DMS 273 (cell line): ENCODE data around the gene VTI1A.

Source experiments
- DNase-seq: peaks from one replicate; lab custom pipeline; 2025; ENCODE audit not compliant: unreplicated experiment; lab: John Stamatoyannopoulos, UW

Gene VTI1A

DNA sequence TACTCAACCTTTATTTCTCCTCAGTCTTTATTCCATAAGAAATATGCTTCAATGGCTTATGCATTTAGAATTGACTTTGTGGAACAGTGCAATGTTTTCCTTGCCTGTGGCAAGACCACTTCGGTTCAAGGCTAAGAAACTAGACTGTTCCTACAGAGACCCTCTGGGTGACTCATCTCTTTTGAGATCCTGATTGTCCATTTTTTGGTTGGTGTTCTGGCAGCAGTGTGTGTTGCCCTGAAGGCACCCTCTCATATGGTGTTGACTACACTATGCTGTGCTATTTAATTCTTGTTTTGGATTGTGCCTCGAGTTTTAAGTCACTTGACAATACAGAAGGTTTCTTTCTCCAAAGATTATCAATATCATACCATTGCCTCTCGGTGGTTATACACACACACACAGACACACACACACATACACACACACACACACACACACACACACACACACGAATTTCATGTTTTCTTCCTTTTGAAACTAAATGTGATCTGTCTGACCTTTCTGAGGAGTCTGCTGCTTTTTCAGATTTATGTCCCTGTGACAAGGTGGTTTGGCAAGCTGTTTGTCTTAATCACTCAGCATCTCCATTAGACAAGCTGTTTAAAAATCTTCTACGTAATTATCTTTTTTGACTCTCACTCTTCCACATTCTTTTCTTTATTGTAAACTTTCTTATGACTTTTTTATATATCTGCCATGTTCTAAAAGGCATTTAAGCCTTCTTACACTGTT lies 187.2 kb downstream of the VTI1A start:
- DNase-seq: no peak

DNA sequence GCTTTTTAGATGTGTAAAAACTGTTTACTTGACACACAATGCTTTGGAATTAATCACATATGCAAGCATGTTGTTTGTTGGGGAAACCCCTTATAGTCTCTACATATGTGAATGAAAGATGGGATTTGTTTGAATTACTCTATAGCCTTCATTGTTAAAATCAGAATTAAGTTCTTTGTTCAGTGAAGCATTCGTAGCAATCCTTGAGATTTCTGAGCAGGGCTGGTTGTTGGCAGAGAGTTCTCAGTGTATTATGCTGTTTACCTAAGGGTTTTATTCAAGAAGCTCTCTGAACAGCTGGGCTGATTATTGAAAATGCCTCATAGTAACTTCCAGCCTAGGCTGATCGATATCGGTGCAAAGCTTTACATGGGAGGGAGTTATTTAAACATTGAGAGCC lies 190.9 kb downstream of the VTI1A start:
- no peak for DNase-seq

DNA sequence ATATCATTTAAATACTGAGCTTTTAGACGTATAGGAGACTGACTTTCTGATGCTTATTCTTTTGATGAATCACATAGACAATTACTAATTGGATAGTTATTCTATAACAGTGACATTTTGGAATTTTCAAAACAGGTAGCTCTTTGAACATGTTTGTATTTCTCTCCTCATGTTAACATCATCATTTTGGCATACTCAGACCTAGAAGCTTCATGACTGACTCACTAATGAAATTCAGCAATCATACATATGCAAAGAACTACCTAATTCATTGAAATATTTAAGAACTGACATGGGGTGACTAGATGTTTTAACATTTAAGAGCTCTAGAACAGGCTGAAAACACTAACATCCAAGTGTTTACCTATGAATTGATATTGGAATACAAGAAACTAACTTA lies 192.3 kb downstream of the VTI1A start:
- no peak for DNase-seq

GRCh38 chr10:112640638-112641037 lies 193.6 kb downstream of the VTI1A start:
- no peak for DNase-seq

DNA sequence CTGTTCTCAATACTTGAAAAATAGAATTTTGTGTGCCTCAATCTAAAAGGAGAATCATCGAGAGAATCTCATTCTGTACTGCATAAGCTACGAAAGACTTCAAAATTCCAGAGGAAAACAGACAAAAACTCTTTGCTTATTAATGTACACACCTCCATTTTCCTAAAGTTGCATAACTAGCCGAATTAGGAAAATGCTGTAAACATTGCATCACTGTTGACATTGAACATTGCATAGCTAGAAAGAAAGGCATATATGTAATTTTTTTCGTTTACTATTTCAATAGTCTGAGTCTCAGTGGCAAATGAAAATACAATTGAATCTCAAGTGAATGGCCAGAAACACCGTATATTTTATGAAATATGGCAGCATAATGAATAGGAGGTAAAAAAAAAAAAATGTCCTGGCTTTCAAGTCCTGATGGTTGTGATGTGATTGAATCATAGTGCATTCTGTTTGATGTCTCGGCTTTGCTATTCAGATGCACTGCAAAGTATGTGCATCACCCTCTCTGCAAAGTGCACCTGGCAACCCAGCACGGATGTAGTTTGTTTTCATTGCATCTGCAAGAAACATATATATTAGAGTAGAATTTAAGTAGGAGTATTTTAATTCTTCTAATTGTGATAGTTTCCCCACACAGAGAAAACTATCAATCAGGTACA lies 196.7 kb downstream of the VTI1A start:
- DNase-seq: no peak

DNA sequence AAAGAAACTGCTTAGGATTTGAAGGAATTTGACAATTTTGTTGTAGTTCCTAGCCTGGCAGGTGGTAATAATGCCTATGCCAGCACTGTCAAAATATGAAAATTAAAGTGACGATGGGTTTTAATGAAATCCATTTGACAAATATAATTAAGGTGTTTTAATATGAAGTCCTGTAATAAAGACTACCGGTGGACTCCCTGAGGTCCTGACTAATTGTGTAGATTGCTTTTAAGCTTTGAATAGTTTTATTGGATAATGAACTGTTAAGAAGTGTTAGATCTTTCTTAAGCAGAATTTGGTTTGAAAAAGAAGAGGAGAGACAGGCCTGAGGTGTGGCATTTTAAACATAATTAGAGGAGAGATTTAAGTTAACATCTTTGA lies 197.2 kb downstream of the VTI1A start:
- no peak for DNase-seq

- no peak for DNase-seq
Observed at GRCh38 chr10:112649006-112649821, 202.2 kb downstream of the VTI1A start.

- DNase-seq: no peak
Observed at GRCh38 chr10:112649822-112650152, 202.8 kb downstream of the VTI1A start.

DNA sequence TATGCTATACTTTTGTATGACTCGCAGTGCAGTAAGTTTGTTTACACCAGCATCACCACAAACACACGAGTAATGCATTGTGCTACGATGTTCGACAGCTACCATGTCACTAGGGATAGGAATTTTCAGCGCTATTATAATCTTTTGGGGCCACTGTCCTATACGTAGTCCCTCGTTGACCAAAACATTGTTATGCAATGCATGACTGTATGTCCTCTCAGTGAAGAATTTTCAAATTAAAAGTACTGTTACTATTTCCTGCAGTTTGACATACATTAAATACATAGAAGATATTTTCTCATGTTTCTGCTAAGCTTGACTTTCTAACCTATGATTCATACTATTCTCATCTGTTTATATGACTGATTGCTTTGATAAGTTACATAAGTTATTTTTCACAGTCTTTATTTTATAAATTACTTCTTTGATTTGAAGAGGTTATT lies 203.6 kb downstream of the VTI1A start:
- no peak for DNase-seq

DNA sequence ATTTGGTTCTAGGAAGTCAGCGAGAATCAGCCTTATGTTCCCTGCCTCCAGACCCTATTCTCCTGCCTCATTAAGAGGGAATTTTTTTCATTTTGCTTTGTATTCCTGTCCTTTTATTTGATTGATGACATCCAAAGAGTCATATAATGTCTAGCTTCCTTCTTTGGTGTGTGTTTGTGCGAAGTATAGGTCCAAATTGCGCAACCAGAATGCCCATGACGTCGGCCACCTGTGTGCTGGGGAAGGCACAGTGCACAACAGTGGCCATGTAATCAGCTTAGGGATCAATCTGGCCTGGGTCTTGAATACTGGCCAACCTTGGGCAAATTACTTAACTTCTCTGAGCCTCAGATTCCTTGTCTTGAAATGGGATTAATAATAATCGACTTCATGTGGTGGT lies 206.2 kb downstream of the VTI1A start:
- DNase-seq: no peak

DNA sequence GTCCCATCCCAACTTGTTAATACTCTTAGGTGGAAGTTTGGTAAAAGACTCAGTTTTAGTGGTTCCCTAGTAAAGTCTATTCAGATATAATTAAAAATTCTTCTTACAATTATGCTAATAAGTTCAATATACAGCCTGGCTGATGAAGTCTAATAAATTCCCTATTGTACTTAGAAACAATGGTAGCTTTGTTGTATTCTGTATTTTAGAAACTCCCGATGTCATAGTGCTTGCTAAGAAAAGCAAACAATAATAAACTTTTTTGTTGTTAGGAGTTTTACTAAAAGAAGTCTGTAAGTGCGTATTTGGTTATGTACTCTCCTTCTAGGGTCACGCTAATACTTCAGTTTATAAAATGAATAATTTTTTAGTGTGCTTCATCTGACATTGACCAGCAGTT lies 206.8 kb downstream of the VTI1A start:
- no peak for DNase-seq

GRCh38 chr10:112654794-112655193 lies 207.8 kb downstream of the VTI1A start:
- no peak for DNase-seq

DNA sequence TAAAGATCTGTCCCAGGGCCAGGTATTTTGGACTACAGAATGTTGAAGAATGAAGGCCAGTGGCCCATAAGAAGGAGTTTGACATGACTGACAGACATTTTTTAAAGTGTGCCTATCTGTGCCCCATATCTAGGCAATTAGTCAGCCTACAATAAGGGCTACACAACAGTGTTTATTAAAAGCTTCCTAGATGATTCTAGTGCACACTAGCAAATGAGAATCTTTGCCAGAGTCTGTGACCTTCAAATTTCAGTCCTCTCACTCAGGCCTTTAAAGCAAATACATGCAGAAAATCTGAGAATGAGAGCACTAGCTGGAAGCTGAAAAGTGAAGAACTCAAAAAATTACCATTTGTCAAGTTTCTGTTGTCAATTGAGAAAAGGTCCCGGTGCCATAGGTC lies 208.7 kb downstream of the VTI1A start:
- no peak for DNase-seq

GRCh38 chr10:112658465-112658864 lies 211.4 kb downstream of the VTI1A start:
- DNase-seq: no peak

DNA sequence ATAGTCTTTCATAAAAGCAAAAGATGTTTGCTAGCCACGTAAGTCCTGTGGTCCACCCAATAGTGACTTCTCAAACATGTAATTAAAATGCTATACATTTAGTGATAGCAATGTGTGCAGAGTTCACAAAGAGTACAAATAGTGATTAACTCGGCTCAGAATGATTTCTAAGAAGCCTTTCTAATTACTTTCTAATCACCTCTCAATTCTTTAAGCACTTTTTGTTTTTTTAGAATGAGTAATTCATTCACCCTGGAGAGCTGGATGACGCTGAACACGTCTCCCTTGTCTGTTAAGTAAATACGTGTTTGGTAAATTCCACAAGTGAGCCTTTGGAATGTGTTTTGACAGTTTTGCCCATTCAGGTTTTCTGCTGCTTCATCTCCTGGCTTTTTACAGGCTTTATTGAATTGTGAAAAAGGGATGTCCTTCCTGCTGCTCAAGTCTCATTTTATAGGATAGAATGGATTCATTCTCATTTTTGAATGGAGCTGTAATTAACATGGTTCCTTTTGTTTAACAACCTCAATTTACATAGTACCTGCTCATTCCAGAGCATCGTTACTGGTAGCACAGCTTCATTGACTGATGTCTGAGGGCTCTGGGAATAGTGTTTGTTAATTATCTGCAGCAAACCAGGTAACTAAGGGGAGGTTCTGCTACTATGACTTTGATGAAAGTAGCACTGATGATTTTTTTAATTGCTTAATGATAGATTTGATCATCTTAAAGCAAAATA lies 212.1 kb downstream of the VTI1A start:
- DNase-seq: no peak

DNA sequence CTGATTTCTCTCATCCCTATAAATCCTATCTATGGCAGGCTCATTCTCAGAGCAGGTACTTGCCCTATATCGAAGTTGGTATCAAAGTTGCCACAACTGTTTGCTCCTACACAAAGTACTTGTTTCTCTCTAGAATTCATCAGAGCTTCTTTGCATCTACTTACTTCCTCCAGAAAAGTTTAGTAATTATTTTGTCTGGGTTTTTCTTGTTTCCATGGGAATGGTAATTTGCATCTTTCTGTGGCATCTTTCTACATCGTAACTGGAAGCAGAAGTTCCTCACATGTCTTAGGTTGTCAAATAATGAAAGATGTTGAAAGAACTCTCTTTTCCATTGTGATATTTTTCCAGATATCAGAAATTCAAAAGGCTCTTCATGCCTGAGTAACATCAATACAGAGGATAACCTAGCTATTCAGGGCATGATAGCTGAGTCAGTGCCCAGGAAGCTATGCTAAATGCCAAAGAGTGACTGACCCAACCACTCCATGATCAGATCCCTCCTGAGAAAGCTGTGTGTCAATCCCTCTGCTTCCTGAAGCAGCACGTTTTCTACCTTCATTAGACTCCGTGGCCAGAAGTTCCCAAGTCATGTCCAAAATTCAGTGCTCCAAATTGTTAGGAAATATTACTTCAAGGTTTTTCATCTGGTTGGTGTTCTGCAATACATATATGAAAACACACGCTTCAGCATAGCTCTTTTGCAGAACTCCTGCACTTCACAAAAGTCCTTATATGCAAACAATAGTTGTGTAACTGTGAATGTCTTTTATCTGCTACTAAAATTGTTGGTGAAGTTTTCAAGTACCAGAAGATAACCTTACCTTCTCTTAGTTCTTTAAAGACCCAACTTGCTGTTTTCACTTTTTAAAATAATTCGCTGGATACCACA lies 216.5 kb downstream of the VTI1A start:
- no peak for DNase-seq

- no peak for DNase-seq
Observed at GRCh38 chr10:112666094-112666493, 219.1 kb downstream of the VTI1A start.

DNA sequence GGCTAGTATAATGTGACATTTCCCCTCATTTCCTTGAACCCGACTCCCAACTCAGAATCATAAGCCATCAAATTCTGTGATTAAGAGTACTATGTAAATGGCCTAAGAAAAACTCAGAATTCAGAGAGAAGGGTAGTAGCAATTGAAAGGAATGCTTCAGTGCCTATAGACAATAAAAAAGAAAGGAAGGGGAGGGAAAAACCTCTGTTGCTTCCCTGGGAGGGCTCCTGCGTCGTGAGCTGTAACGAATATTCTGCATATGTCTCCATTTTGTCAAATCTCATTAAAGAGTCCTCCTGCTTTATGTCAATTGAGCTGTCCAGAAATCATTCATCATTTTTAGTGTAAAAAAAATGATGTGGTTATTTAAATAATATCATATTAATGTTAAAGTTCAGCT lies 223.0 kb downstream of the VTI1A start:
- no peak for DNase-seq

- no peak for DNase-seq
Observed at GRCh38 chr10:112671743-112672142, 224.7 kb downstream of the VTI1A start.

DNA sequence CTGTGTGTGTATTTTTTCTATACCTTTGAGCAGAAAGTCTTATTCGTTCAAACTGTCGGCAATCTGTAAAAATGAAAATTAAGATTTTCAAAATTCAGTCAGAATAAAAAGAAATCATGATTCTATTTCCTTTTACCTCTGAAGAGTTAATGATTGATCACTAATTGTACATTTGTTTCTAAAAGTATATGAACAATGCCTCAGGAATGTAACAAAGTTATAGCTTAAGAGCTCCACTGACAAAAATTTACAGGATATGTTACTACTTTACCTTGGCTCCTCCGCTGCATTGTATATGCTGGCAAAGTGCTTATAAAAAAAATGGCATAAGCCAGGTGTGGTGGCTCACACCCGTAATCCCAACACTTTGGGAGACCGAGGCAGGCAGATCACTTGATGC lies 225.7 kb downstream of the VTI1A start:
- no peak for DNase-seq
